ENCODE measurements around the gene MPEG1. TPM values are rescaled to one million over a fixed set of nuclear protein-coding genes. Genes with fewer than 3 reads are reported as not detected.

Gene MPEG1
- total RNA-seq, 4 donors from 2014 or later = 1.9 to 7.0 (median 2.6) TPM

DNA sequence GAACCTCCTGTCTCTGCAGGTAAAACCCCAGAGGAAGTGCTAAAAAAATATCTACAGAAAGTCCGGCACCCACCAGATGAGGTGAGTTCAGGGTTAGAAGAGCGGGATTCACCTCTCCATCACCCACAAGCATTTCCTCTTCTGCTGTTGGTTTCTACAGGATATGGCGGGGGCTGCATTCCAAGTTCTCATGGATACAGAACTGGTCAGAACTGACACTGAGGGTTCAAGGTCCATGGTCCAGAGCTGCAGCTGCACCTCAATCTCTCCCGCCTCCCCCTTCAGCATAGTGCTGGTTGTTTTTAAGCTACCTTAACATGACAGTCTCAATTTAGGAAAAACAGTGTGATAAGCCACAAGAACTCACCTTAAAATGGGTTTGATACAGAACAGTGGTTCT is 21.6 kb downstream of the MPEG1 start:
- in situ Hi-C loops (cut with MboI; ENCODE audit: low sequenced_read_pairs in 4 of 4) (no loop called here), intact Hi-C loops (cut with DNase I; ENCODE audit: low total_unique reads) (no loop called here)
- Histone ChIP-seq H3K4me1 (no peaks in the 10 kb centered on the region), H3K4me3 (no peak overlapping the region), H3K27me3 (peaks cover 0 to 10% (median 4%) of the 10 kb centered on the region in 3 donors), H3K36me3 (no peaks in the 10 kb centered on the region), H3K27ac (no peak overlapping the region), H3K9me3 (no peaks in the 10 kb centered on the region)
- no peak for DNase-seq
- ATAC-seq = no peak
- TF ChIP-seq, protein P1, sequence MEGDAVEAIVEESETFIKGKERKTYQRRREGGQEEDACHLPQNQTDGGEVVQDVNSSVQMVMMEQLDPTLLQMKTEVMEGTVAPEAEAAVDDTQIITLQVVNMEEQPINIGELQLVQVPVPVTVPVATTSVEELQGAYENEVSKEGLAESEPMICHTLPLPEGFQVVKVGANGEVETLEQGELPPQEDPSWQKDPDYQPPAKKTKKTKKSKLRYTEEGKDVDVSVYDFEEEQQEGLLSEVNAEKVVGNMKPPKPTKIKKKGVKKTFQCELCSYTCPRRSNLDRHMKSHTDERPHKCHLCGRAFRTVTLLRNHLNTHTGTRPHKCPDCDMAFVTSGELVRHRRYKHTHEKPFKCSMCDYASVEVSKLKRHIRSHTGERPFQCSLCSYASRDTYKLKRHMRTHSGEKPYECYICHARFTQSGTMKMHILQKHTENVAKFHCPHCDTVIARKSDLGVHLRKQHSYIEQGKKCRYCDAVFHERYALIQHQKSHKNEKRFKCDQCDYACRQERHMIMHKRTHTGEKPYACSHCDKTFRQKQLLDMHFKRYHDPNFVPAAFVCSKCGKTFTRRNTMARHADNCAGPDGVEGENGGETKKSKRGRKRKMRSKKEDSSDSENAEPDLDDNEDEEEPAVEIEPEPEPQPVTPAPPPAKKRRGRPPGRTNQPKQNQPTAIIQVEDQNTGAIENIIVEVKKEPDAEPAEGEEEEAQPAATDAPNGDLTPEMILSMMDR (IDR thresholded peaks at IDR 0.05 in 4 of 5, conservative IDR thresholded peaks at IDR 0.05 in 1 of 5) = no peak
- no peak for TF ChIP-seq POLR2A (IDR thresholded peaks at IDR 0.05)

GRCh38 chr11:59189986-59190385 is 22.7 kb downstream of the MPEG1 start:
- ATAC-seq (no peak), DNase-seq (no peak)
- H3K27me3 ChIP-seq = peaks cover 0 to 10% (median 4%) of the 10 kb centered on the region in 3 donors
- intact Hi-C loops (cut with DNase I; ENCODE audit: low total_unique reads) = no loop called here
- no peak for TF ChIP-seq POLR2A (IDR thresholded peaks at IDR 0.05)
- TF ChIP-seq, protein P1 (IDR thresholded peaks at IDR 0.05 in 4 of 5, conservative IDR thresholded peaks at IDR 0.05 in 1 of 5) = no peak
- H3K27ac ChIP-seq = no peak overlapping the region
- H3K9me3 ChIP-seq = no peaks in the 10 kb centered on the region
- no peak overlapping the region for H3K4me3 ChIP-seq
- H3K4me1 ChIP-seq = no peaks in the 10 kb centered on the region
- in situ Hi-C loops (cut with MboI; ENCODE audit: low sequenced_read_pairs in 4 of 4) = no loop called here
- H3K36me3 ChIP-seq = no peaks in the 10 kb centered on the region

DNA sequence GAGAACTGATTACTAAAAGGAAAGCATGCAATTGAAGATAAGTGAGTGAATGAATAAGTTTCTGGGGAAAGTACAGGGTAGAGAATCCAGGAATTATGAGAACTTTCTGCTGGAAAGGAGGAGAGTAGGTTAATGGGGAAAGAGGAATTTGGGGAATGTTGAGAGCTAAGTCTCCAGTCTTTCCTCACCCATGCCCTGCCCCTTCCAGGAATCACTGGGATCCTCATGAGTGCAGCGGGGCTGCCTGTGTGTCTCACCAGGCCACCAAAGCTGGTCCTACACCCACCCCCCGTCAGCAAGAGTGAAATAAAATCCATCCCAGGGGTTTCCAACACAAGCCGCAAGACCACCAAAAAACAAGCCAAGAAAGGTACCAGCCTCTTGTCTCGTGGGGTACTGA is 23.8 kb downstream of the MPEG1 start:
- Histone ChIP-seq H3K4me1 (no peaks in the 10 kb centered on the region), H3K4me3 (no peak overlapping the region), H3K9me3 (no peaks in the 10 kb centered on the region), H3K27ac (no peak overlapping the region), H3K36me3 (no peaks in the 10 kb centered on the region), H3K27me3 (peaks cover 0 to 10% (median 4%) of the 10 kb centered on the region in 3 donors)
- no peak for ATAC-seq
- intact Hi-C loops (cut with DNase I; ENCODE audit: low total_unique reads) (no loop called here), in situ Hi-C loops (cut with MboI; ENCODE audit: low sequenced_read_pairs in 4 of 4) (no loop called here)
- no peak for TF ChIP-seq POLR2A (IDR thresholded peaks at IDR 0.05)
- TF ChIP-seq, protein P1 (IDR thresholded peaks at IDR 0.05 in 4 of 5, conservative IDR thresholded peaks at IDR 0.05 in 1 of 5) = no peak
- no peak for DNase-seq

DNA sequence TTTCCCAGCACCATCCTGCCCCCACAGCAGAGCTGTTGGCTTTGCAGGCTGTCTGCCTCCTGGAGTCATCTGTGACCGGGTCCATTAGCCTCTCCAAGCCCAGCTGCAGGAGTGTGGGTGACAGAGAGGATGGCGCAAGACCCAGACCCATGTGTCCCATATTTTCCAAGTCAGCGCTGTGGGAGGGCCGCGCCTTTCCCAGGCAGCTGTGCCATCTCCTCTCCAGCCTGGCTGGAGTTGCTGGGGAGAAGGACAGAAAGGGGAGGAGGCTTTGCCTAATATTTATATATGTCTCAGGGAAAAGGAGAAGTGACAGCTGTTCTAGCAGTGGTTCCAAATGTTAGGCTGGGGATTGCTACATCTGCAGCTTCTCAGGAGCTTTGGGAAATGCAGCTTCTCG is 25.1 kb downstream of the MPEG1 start:
- intact Hi-C loops (cut with DNase I; ENCODE audit: low total_unique reads) = no loop called here
- Histone ChIP-seq H3K9me3 (no peaks in the 10 kb centered on the region), H3K27ac (no peak overlapping the region), H3K4me3 (no peak overlapping the region), H3K36me3 (no peaks in the 10 kb centered on the region), H3K4me1 (no peaks in the 10 kb centered on the region), H3K27me3 (peaks cover 0 to 10% (median 4%) of the 10 kb centered on the region in 3 donors)
- DNase-seq = peak; percentile 63 to 68
- ATAC-seq = peak; percentile 78 to 79
- TF ChIP-seq, protein P1 (IDR thresholded peaks at IDR 0.05 in 4 of 5, conservative IDR thresholded peaks at IDR 0.05 in 1 of 5) = no peak
- peak in 1 of 2 donors; percentile 10 for TF ChIP-seq POLR2A (IDR thresholded peaks at IDR 0.05)
- in situ Hi-C loops (cut with MboI; ENCODE audit: low sequenced_read_pairs in 4 of 4) = no loop called here

DNA sequence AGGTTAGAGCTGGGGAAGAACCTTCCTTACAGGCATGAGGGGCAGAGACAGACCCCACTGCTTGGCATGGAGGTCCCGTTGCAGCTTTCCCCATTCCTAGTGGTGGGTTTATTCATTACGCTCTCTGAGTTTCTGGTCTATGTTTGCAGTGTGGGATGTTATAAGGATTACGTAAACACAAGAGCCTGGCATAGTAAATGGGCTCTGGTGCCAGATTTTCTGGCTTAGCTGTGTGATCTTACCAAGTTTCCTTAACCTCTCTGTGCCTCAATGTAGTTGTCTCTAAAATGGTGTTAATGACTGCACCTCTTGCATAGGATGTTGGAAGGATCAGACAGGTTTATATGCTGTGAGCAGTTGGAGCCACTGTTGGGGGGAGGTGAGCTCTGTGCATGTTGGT is 25.7 kb downstream of the MPEG1 start:
- in situ Hi-C loops (cut with MboI; ENCODE audit: low sequenced_read_pairs in 4 of 4) = no loop called here
- Histone ChIP-seq H3K4me1 (no peaks in the 10 kb centered on the region), H3K4me3 (no peak overlapping the region), H3K27ac (no peak overlapping the region), H3K9me3 (no peaks in the 10 kb centered on the region), H3K27me3 (peaks cover 0 to 10% (median 4%) of the 10 kb centered on the region in 3 donors), H3K36me3 (no peaks in the 10 kb centered on the region)
- intact Hi-C loops (cut with DNase I; ENCODE audit: low total_unique reads) = no loop called here
- no peak for TF ChIP-seq POLR2A (IDR thresholded peaks at IDR 0.05)
- TF ChIP-seq, protein P1 (IDR thresholded peaks at IDR 0.05 in 4 of 5, conservative IDR thresholded peaks at IDR 0.05 in 1 of 5) = no peak
- DNase-seq = no peak
- ATAC-seq = no peak
